ENCODE measurements around the gene OSR1.
A peak's percentile ranks its signal among the peaks of the same experiment; 100 is the strongest.

Gene OSR1

DNA sequence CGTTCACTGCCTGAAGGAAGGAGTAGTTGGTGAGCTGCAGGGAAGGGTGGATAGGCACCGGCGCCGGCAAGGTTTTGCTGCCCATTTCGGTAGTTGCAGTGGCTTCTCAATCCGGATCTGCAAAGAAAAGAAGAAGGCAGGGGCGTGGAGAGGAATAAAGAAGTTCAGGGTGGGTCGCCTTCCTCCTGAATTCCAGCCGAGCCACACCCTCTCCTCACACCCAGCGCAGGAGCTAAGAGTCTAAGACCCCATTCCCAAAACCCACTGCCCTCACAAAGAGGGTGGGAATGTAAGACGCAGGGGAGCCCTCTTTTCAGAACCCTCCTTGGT, 4.7 kb downstream of the OSR1 start:
- Mint-ChIP-seq H3K27me3 (ENCODE audit: low read depth, poor library complexity) (peaks cover 78% of the 10 kb centered on the region), H3K4me3 (peak overlapping the region; percentile 93), H3K4me1 (peaks cover 70% of the 10 kb centered on the region), H3K36me3 (ENCODE audit: low read depth) (peaks cover 49% of the 10 kb centered on the region), H3K9me3 (no peaks in the 10 kb centered on the region), H3K27ac (no peak overlapping the region)
- no peak for TF ChIP-seq CTCF (IDR thresholded peaks at IDR 0.05)
- no peak for DNase-seq

- DNase-seq, result no peak
- H3K4me1 Mint-ChIP-seq, result peaks cover 73% of the 10 kb centered on the region
- peaks cover 78% of the 10 kb centered on the region for H3K27me3 Mint-ChIP-seq (ENCODE audit: low read depth, poor library complexity)
Observed at GRCh38 chr2:19352946-19353720, 5.3 kb downstream of the OSR1 start.

GRCh38 chr2:19351899-19352697, 6.3 kb downstream of the OSR1 start:
- peaks cover 79% of the 10 kb centered on the region for H3K4me1 Mint-ChIP-seq
- H3K36me3 Mint-ChIP-seq (ENCODE audit: low read depth), result peaks cover 49% of the 10 kb centered on the region
- TF ChIP-seq CTCF (IDR thresholded peaks at IDR 0.05), result no peak
- H3K27me3 Mint-ChIP-seq (ENCODE audit: low read depth, poor library complexity), result peaks cover 68% of the 10 kb centered on the region
- no peak overlapping the region for H3K27ac Mint-ChIP-seq
- no peaks in the 10 kb centered on the region for H3K9me3 Mint-ChIP-seq
- peak overlapping the region; percentile 49 for H3K4me3 Mint-ChIP-seq
- DNase-seq, result peak; percentile 43

More at GRCh38 chr2:19352946-19353720, 5.3 kb downstream of the OSR1 start:
- H3K4me3 Mint-ChIP-seq, result peak overlapping the region; percentile 93
- no peaks in the 10 kb centered on the region for H3K9me3 Mint-ChIP-seq
- H3K27ac Mint-ChIP-seq, result no peak overlapping the region
- H3K36me3 Mint-ChIP-seq (ENCODE audit: low read depth), result peaks cover 49% of the 10 kb centered on the region
- TF ChIP-seq CTCF (IDR thresholded peaks at IDR 0.05), result no peak

- no peaks in the 10 kb centered on the region for H3K9me3 Mint-ChIP-seq
Observed at GRCh38 chr2:19351499-19351898, 6.9 kb downstream of the OSR1 start.

DNA sequence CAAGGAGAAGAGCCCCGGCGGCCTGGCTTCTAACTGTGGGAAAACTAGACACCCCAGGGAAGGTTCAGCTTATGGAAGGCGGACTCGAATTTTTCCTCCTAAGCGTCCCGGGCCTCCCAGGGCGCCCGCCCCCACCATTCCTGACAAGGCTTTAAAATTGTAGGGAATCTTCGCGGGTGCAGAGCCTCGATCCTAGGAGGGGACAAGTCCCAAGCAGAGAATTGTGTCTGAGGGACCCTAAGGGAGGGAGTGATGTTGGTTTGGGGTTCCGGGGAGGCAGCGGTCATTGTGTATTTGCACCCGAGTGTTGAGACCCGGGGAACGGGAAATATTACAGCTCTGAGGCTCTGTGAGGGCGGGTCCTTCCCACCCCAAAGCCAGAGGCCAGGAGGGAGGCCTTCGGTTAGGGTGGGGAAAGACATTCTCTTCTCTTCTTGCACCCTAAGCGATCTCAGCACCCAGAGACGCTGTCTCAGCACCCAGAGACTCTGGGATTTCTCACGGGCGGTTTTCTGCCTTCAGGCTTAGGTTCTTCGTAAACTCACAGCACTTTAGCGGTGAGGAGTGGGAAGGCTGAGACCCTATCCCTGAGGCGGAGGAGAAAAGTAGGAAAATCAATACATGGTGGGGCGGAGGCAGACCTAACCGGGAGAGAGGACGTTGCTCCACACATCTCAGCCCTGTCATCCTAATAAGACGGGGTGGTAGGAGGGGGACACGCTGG, 7.6 kb downstream of the OSR1 start:
- H3K4me1 Mint-ChIP-seq, result peaks cover 71% of the 10 kb centered on the region
- peaks cover 44% of the 10 kb centered on the region for H3K36me3 Mint-ChIP-seq (ENCODE audit: low read depth)
- peaks cover 58% of the 10 kb centered on the region for H3K27me3 Mint-ChIP-seq (ENCODE audit: low read depth, poor library complexity)
- DNase-seq, result no peak
- peak overlapping the region; percentile 66 for H3K4me3 Mint-ChIP-seq
- no peak overlapping the region for H3K27ac Mint-ChIP-seq
- no peak for TF ChIP-seq CTCF (IDR thresholded peaks at IDR 0.05)
- H3K9me3 Mint-ChIP-seq, result no peaks in the 10 kb centered on the region

More at GRCh38 chr2:19351499-19351898, 6.9 kb downstream of the OSR1 start:
- peaks cover 77% of the 10 kb centered on the region for H3K4me1 Mint-ChIP-seq
- no peak overlapping the region for H3K27ac Mint-ChIP-seq
- H3K27me3 Mint-ChIP-seq (ENCODE audit: low read depth, poor library complexity), result peaks cover 62% of the 10 kb centered on the region
- no peak for TF ChIP-seq CTCF (IDR thresholded peaks at IDR 0.05)
- peaks cover 43% of the 10 kb centered on the region for H3K36me3 Mint-ChIP-seq (ENCODE audit: low read depth)
- peak overlapping the region; percentile 49 for H3K4me3 Mint-ChIP-seq
- DNase-seq, result peak; percentile 35

All from nephron progenitor cell (in vitro differentiated cells).